H4 (cell line): ENCODE measurements around the gene EPHA10. TPM values are rescaled to one million over a fixed set of nuclear protein-coding genes. Genes with fewer than 3 reads are reported as not detected.
"Not testable (repeated sequence)": the region's sequence is repeated elsewhere in the genome, so short reads cannot be mapped to it uniquely, and the experiment has no call there.

Experiments
- DNase-seq: peaks from one replicate; pipeline ENCODE4 v3.0.0-alpha.2; 2015; ENCODE audit warnings: low spot score
- total RNA-seq: library from RNA; depleted of rRNA; stranded (reverse); fragments of >200 nt; shearing (Covaris generic); gene quantifications from 2 replicates; pipeline ENCODE4 v1.2.3, GENCODE V29; 2014

Gene EPHA10
- total RNA-seq, 1 experiment from 2014 or later, result not detected

DNA sequence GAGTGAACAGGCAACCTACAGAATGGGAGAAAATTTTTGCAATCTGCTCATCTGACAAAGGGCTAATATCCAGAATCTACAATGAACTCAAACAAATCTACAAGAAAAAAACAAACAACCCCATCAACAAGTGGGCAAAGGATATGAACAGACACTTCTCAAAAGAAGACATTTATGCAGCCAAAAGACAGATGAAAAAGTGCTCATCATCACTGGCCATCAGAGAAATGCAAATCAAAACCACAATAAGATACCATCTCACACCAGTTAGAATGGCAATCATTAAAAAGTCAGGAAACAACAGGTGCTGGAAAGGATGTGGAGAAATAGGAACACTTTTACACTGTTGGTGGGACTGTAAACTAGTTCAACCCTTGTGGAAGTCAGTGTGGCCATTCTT lies 6.5 kb upstream of the EPHA10 start:
- DNase-seq, result not testable (repeated sequence)

DNA sequence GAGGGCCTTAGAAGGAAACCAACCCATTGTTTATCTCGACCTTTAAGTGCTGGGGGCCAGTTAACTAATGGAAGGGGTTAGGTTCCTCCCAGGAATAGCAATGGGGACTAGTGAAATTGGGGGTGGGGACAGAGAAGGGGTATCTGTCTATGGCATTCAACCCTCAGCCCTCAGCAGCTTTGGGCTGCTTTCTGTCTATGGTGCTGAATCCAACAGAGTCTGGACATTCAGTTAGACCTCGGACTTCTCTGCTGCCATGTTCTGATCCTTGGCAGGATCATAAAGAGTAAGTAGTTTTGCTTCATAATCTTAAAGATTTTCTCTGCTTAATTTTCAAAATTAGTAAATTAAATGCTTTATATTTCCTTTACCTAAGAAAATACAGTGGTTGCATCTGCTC lies 2.6 kb upstream of the EPHA10 start:
- no peak for DNase-seq

GRCh38 chr1:37765916-37766664 lies 1.2 kb upstream of the EPHA10 start:
- no peak for DNase-seq

DNA sequence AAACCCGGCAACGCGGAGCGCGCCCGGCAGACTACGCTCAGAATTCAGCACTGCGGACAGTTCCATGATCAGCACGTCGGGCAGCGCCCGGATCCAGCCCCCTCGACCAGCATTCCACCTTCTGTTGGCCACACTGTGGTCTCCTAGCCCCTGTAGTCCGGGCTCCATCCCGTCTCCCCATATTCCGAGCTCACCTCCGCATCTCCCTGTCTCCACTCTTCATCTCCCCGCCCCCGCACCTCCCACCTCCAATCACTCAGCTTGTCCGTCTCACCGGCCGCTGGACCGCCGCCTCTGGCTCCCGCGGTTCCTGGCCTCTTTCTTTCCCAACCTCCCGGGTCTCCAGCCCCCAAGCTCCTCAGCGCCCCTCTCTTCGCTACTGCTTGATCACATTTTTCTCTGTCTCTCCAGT lies 500 bp downstream of the EPHA10 start:
- DNase-seq, result no peak

DNA sequence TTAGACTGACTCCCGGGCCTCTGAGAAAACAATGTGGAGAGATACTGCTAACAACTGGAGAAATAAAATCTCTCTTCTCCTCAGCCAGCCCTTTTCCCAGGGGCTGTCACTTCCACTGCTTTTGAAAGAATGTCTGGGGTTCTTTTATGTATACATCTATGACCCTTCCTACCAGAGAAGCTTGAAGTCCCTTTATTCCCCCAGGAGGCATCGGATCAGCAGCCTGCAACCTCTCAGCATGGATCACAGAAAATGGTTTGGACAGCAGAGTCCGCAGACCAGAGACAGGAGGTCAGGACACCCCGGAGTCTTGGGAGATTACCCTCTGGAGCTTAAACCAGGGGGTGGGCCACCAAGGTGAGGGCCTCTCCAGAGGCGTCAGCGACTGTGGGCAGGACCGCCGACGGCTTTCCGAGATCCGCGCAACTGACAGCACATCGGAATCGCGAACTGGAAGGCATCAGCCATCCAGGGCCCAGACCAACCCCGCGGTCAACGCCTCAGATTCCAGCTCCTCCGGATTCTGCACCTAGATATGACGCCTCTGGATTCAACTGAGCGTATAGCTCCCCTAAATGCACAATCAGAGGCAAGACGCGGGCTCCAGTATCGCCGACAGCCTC lies 1.0 kb downstream of the EPHA10 start:
- DNase-seq, result no peak

- no peak for DNase-seq
These were observed 2.4 kb downstream of the EPHA10 start for GRCh38 chr1:37762516-37762915.

GRCh38 chr1:37761416-37762095 lies 3.4 kb downstream of the EPHA10 start:
- DNase-seq, result no peak

DNA sequence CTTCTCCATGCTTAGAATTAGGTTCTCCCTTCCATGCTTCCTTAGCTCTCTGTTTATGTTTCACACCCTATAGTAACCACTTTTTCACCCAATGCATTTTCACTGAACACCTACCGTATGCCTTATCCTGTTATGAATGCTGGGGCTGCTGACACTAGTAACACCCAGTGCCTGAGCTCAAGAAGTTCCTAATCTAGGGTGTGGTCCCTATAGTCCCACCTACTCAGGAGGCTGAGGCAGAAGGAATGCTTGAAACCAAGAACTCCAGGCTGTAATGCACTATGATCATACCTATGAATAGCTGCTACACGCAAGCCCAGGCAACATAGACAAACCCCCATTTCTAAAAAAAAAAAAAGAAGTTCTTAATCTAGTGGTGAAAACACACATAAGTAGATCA lies 5.5 kb downstream of the EPHA10 start:
- DNase-seq, result no peak

DNA sequence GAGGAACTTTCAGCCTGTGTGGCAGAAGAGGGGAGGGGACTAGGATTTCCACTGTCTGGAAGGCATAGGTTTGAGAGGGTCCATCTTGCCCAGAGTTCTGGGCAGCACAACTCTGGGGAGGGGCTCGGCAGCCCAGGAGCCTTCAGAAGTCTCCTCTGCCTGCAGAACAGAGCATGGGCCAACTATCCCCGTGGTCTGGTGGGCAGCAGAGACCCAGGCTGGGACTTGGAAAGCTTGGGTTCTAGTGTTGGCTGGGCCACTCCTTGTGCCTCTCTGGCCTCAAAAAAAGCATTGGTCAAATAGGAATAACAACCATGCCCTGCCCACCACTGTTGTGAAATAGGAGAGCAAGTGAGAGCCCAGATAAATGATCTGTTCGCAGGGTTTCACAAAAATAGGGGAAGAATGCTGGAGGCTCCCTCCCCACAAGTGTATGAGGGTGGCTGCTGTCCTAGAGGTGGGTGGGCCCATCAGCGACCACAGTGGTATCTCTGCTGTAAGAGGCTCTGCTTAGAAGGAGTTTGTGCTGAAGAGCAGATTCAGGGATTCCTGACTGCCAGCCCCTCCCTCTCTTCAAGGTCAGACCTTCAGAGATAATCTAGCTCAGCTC lies 8.9 kb downstream of the EPHA10 start:
- DNase-seq, result no peak

DNA sequence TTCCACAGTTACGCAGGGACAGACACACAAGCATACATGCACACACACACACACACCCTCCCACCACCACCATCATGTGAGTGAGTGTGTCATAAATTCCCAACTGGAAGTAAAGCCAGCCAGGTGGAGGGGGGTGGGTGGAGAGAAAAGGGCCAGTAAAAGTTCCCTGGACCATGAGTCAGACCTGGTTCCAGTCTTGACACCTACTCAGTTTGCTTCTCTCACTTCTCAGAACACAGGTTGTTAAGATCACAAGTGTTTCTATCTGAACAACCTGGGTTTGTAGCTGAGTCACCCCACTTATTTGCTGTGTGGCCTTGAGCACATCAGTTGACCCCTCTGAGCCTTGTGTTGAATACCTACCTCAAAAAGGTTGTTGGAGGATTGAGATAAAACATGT lies 9.6 kb downstream of the EPHA10 start:
- DNase-seq, result no peak

GRCh38 chr1:37753473-37754321 lies 11.2 kb downstream of the EPHA10 start:
- DNase-seq, result no peak

- no peak for DNase-seq
These were observed 12.1 kb downstream of the EPHA10 start for GRCh38 chr1:37752583-37753471.

DNA sequence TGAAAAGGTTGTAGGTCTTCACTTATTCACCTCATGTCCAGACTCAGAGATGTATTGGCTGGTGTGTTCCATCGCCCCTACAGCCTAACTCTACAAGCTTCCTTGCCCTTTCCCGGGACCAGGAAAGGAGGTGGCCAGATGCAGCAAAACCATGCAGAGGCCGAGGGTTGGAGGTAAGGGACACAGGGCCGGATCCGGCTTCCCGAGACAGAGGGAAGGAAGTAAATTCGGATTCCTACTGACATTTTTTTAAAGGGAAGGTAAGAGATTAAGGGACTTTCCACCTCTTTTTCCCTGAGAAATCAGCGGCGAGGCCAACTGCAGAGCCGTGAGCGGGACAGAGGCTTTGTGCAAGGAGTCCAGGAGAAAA lies 12.7 kb downstream of the EPHA10 start:
- no peak for DNase-seq

DNA sequence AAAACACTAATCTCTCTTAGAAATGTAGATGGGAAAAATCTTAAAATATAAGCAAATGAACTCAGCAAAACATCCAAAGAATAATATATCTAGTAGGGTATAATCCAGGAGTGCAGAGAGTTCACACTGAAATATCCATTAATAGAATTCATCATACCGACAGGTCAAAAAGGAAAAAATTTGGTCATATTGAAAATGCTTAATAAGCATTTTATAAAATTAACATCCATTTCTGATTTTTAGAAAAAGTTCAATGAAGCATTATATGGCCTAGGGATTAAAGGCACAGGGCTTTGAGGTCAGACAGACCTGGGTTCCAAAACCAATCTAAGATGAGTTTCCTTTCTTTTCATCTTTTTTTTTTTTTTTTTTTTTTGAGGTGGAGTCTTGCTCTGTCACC lies 16.4 kb downstream of the EPHA10 start:
- no peak for DNase-seq

GRCh38 chr1:37746806-37747205 lies 18.1 kb downstream of the EPHA10 start:
- DNase-seq, result no peak

GRCh38 chr1:37741662-37742061 lies 23.3 kb downstream of the EPHA10 start:
- no peak for DNase-seq

- no peak for DNase-seq
These were observed 23.8 kb downstream of the EPHA10 start for GRCh38 chr1:37741130-37741529.

- DNase-seq, result no peak
These were observed 25.7 kb downstream of the EPHA10 start for GRCh38 chr1:37739222-37739621.

DNA sequence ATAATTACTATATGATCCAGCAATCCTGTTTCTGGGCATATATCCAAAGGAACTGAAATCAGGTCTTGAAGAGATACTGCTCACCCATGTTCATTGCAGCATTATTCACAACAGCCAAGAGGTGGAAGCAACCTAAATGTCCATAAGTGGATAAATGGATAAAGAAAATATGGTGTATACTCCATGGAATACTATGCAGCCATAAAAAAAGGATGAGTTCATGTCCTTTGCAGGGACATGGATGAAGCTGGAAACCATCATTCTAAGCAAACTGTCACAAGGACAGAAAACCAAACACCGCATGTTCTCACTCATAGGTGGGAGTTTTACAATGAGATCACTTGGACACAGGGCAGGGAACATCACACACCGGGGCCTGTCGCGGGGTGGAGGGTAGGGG lies 26.3 kb downstream of the EPHA10 start:
- not testable (repeated sequence) for DNase-seq

DNA sequence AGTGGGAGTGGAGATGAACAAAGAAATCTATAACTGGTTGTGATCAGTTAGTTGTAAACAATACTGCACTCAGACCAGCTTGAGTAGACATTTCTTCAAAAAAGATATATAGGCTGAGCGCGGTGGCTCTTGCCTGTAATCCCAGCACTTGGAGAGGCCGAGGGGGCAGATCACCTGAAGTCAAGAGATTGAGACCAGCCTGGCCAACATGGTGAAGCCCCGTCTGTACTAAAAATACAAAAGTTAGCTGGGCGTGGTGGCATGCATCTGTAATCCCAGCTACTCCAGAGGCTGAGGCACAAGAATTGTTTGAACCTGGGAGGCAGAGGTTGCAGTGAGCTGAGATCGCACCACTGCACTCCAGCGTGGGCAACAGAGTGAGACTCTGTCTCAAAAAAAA lies 26.9 kb downstream of the EPHA10 start:
- DNase-seq, result not testable (repeated sequence)
